Heart left ventricle (tissue), 13 donors: ENCODE results near the gene DHCR24.

ENCODE experiments used
- POLR2A ChIP-seq, 2 donors: fragments of 450-650 bp; IDR thresholded peaks; one replicate each; pipeline ENCODE4 v1.6.1; 2017; ENCODE audit warnings: antibody characterized with exemption in 2 of 2, mild to moderate bottlenecking in 2 of 2, moderate library complexity in 2 of 2
- TF ChIP-seq, protein P1 (sequence below), 12 donors: fragments of 200-600 bp; sonication (generic) in 4 of 12; IDR thresholded peaks; one replicate each; pipeline versions ENCODE4 v1.5.0 to v1.8.0; 2018 to 2022; ENCODE audit warnings: antibody characterized with exemption in 12 of 12, mild to moderate bottlenecking in 5 of 12
- donor health status: ischemic (EF 13 %, LVEDD 7.1; RV severe dilation, severe dysfunction).
- donor health status: DM: no; HTN: yes; CAD: no.
- donor health status: DM: no; HTN: no; CAD: no.
- donor health status: ischemic (EF 25% LVEDD 6.9; RV normal size, moderate dysfunction).
- donor health status: ischemic (EF 25% LVEDD 5.7; RV mildly dilated, moderate dysfunction).
- donor health status: ischemic (EF 35%, LVEDD 5.7; RV mildly dilated, moderate dysfunction).
- donor health status: nonischemic (EF 11% LVEDD 7.7; RV severe dilation, severe dysfunction).
- donor health status: DM: yes; HTN: yes; CAD: no.
- donor health status: PGD.
- donor health status: ischemic (EF 29% LVEDD 5.4; RV normal size, mild dysfunction).
- donor health status: nonischemic (EF 23%, LVEDD 6.1; RV moderate dilation, normal function).

DNA sequence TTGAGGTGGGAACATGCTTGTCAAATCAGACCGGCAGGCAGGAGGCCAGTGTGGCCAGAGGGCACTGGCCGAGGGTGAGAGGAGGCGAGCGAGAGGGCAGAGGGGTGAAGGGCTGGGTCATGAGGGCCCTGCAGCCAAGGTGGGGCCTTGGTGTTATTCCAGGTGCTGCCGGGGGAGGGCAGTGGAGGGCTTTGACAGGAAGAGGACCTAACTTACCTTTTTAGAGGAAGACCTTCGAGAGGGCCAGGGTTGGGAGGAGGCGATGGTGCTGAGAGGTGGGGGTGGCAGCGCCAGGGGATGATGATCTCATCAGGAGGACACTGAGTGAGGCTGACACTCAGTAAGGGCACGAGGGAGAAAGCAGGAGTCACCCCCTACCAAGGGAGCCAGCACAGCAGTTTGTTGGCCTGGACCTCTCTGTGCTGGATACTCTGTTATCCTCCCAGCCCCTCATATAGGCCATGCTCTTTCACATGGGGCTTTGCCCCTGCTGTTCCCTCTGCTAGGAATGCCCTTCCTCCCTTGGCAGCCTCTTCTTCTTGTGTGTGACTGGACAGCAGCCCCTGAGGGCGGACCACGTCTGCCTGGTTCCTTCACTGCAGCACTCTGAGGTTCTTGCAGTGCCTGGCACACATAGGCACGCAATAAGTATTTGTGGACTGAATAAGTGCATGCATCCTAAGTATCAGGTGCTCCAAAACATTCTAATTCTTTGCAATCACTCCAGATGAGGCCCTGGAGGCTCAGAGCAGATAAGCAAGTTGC is 78.4 kb downstream of the DHCR24 start:
- TF ChIP-seq, protein P1, sequence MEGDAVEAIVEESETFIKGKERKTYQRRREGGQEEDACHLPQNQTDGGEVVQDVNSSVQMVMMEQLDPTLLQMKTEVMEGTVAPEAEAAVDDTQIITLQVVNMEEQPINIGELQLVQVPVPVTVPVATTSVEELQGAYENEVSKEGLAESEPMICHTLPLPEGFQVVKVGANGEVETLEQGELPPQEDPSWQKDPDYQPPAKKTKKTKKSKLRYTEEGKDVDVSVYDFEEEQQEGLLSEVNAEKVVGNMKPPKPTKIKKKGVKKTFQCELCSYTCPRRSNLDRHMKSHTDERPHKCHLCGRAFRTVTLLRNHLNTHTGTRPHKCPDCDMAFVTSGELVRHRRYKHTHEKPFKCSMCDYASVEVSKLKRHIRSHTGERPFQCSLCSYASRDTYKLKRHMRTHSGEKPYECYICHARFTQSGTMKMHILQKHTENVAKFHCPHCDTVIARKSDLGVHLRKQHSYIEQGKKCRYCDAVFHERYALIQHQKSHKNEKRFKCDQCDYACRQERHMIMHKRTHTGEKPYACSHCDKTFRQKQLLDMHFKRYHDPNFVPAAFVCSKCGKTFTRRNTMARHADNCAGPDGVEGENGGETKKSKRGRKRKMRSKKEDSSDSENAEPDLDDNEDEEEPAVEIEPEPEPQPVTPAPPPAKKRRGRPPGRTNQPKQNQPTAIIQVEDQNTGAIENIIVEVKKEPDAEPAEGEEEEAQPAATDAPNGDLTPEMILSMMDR (IDR thresholded peaks at IDR 0.05), result peak in 1 of 12 donors; percentile 3
- no peak for TF ChIP-seq POLR2A (IDR thresholded peaks at IDR 0.05)
